H4 (cell line): Measurements from ENCODE around the gene NRARP. TPM values are rescaled to one million over a fixed set of nuclear protein-coding genes. Genes with fewer than 3 reads are reported as not detected.

Experiments
- DNase-seq: peaks from one replicate; pipeline ENCODE4 v3.0.0-alpha.2; 2015; ENCODE audit warnings: low spot score
- total RNA-seq: library from RNA; depleted of rRNA; stranded (reverse); fragments of >200 nt; shearing (Covaris generic); gene quantifications from 2 replicates; pipeline ENCODE4 v1.2.3, GENCODE V29; 2014

NRARP gene
- total RNA-seq, 1 experiment from 2014 or later: 0.37 TPM

DNA sequence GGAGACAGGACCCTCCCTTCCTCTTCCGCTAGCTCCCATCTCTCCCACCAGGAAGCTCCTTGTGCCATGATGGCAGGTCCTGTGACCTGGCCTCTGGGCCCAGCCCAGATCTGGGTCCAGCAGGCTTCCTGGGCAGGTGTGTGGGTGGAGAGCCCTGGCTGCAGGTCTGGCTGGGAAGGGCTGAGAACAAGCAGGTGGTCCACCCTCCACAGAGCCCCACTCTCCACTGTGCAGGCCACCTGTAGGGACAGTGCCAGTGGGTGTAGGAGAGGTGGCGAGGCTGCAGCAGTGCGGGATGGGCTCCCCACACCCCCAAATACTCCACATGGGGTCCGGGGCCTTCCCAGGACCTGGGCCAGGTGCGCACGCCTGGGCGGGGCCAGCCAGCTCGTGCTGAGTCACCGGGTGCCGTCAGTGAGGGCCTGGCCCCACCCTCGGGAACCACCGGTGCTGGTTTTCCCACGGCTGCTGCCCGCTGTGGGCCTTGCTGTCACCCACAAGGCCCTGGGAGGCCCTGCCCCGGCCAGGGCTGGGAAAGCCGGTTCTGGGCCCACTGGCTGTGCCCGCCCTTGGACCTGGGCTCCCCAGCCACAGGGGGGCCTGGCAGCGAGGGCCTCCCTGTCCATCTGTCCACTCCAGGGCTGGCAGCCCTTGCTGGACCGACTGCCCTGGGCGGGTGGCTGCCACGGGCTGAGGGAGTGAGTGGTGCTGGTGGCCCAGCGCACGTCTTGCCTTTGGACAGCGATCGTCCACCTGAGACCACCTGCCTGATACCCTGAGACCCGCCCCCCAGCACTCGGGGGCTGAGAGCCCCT, 9.3 kb upstream of the NRARP start:
- DNase-seq: peak; percentile 42

- DNase-seq: no peak
These were observed 8.3 kb upstream of the NRARP start for GRCh38 chr9:137310189-137311052.

DNA sequence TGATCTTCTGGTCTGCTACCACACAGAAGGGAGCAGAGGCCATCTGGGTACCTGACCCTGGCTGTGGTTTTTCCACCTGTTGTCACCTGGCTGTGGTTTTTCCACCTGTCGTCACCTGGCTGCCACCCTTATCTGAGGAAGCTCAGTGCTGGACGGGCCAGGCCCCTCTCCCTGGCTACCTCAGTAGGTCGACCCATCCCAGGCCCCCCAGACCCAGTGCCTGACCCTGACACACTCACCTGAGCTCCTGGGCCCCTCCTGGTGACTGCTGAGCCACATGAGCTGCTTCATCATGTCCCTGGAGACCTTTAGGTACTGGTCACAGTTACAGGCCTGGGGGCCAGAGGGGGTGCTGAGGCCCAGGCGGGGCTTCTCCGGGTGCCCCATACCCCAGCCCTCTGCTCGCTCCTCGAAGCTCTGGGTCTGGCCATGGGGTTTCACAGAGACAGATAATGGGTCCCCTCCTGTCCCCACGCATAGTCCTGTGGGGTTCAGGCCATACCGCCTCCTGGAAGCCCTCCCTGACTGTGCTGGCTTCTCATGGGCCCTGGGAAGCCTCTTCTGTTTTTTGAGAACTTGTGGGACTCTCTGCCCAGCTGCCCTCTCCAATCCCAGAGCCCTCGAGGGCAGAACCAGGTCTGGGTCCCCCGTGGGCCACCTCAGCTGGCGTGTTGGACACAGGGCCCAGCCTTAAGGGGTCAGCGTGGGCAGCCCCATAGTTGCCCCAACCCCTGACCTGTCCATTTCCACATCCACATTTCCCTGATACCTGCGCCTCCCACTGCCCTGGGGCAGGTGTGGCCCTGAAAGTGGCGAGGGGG, 7.5 kb upstream of the NRARP start:
- no peak for DNase-seq

- DNase-seq: no peak
These were observed 6.1 kb upstream of the NRARP start for GRCh38 chr9:137308057-137308619.

- DNase-seq: no peak
These were observed 5.4 kb upstream of the NRARP start for GRCh38 chr9:137307255-137308056.

DNA sequence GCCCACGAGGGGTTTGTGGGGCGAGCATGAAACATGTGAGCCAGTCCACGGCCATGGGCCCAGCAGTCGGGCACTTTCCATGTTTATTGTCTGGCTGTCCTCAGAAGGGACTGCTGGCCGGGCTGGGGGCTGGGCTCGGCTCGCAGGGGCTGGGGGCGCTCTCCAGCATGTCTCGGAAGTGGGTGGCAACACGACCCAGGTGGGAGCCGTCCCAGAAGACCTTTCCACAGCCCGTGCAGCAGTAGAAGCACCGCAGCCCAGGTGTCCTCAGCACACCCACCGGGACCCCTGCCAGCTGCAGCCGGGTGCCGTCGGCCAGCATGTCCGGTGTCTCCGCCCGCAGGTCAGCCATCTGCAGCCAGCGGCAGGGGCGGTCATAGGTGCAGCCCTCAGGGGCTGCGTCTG, 4.8 kb upstream of the NRARP start:
- no peak for DNase-seq

DNA sequence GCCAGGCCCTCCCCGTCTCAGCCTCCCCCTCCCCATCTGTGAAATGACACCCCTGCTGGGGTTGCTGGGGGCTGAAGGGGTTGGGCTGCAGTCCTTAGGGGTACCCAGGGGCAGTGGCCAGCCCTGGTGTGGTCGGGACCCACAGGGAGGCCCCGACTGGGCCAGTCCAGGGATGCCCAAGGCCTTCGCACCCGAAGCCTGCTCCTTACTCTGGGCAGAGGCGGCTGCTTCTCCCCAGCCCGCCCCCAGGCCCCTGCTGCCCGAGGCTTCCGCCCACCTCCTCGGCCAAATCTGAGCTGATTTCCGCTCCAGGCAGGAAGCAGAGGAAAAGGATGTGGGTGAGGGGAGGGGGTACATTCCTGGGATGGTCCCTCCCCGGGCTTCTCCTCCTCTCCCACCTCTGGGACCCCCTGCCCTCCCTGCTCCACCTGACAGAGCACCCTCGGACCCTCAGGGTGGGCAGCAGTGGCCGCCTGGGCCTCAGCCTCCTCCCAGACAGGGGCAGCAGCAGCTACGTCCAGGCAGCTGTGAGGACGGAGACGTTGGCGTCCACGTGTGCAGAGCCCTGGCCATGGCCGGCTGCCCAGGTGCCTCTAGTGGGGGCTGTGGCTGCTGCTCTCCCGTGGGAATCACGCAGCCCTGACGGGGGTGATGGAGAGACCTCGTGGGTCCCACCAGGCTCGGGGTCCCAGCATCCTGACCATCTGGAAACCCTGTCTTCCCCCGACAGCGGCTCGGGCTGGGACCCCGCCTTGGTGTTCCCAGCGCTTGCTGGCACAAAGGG, 4.2 kb upstream of the NRARP start:
- no peak for DNase-seq

DNA sequence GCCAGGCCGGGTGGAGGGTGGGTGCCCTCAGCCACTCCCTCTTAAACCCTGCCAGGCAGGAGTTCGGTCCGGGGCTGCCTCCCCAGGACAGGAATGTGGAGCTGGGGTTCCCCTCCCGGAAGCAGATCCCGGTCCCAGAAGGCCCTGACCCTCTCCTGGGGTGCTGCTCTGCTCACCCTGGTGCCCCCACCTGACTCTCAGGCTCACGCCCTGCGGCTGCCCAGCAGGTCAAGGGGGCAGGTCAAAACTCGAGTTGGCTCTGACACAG, 3.7 kb upstream of the NRARP start:
- no peak for DNase-seq

DNA sequence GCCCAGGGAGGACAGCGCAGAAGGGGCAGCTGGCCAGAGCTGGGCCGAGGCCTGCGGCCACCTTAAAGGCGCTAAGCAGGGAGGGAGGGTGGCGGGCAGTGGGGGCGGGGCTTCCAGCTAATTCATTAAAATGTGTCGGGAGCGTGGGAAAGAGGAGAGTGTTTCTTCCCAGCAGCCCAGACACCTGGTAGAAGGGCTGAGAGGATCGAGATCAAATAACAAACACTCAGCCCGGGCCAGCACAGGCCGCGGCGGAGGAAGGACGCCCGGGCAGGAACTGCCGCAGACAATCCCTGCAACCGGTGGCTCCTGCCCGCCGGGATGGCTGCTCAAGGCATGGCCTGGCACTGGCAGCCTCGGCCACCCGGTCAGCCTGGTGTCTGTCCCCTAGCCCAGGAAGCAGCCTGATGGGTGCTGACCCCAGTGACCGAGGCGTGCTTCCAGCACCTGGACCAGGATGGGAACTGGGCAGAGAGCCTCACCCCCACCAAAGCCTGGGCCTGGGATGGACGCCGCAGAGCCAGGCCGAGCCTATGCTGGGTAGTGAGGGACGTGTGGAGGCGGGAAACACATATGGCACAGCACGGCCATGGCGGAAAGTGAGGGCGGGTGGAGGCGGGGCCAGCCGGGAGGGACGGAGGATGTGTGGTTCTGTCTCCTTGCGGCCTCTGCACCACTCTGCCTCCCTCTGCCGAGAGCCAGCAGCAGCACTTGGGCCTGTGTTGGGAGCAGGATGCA, 3.2 kb upstream of the NRARP start:
- DNase-seq: no peak

GRCh38 chr9:137304383-137305059, 2.5 kb upstream of the NRARP start:
- no peak for DNase-seq

DNA sequence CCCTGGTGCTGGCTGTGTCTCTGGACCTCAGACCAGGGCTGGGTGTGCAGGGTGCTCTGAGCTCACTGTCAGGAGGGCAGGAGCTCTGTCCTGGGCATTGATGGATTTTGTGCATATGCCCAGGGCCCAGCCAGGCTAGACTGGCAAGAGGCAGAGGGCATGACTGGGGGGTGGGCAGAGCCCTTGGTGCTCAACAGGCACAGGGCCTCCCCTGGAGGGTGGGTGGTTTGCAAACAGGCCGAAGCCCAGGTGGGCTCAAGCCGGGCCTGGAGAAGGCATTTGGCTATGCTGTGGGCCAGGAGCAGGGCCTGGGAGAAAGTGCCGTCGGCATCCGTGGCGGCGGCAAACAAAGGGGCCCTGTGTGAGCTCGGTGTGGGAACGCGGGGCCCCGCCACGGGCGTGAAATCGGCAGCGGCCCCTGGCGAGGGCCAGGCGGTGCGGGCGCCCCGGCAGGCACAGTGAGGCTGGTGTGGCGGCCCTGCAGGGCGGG, 1.9 kb upstream of the NRARP start:
- DNase-seq: no peak

DNA sequence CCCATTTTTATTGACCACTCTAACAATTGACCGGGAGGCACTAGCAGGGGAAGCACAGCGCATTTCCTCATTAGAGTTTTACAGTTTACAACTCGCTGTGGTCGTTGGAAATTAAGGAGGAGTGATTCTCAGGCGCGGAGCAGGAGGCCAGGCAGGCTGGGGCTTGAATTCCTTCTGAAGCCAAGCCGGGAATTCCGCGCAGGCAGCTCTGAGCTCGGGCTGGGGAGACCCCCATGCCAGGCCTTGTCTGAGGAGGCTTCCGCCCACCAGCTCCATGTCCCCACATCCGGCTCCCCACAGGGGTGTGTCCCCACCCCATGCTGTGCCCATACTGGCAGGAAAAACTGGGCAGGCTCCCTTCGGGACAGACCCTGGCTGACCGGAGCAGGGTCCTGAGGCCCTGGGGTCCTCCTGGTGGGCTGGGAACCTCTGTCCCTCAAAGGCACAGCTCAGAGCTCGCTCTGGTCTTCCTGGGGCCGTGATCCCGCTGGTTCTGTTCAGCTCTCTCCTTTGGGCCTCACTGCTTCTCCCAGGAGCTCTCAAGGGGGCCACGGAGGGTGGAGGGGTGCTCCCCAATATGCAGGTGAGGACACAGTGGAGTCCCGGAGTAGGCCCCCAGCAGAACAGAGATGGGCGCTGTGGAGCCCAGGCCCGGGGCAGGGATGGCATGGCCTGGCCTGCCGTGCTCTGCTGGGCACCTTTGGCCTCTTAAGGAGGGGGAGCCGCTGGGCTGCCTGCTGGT, 1.3 kb upstream of the NRARP start:
- no peak for DNase-seq

- DNase-seq: no peak
These were observed 529 bp upstream of the NRARP start for GRCh38 chr9:137302449-137303150.

- DNase-seq: no peak
These were observed 757 bp downstream of the NRARP start for GRCh38 chr9:137301081-137301947.

DNA sequence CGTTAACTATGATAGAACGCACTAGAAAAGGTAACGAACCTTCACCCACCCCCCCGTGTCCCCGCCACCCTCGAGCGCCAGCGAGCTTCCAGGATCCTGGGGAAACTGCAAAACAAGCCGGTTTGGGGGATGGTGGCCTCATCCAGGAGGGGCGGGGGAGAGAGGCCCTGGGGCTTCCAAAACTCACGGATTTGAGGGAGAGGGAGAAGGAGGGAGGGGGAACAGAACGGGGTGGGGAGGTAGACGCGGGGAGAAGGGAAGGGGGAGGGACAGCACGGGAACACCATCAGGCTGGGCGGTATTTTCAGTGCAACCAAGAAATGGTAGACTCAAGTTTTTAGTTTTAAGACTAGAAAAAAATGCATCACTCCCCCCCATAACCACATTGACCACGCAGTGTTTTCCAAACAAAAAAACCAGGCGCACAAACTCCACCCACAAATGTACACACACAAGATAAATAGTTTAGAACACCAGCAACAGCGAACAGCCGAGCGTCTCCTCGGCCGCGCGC, 1.4 kb downstream of the NRARP start:
- peak; percentile 41 for DNase-seq

DNA sequence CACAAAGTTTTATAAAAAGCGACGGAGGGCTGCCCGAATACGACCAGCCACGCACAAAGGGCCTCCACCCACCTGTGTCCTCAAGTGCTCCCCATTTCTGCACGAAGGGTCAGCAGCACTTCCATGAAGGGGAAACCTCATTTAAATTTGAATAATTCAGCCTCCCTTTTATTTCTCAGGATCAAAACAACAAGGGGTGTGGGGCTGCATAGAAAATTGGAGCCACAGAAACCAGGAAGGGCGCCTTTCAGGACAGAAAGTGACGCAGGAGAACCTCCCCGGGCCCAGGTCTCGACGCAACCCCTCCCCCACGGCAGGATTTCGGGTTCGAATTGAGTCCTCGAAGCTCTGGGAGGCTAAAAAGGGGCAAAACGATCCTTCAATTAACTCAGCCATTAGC, 2.1 kb downstream of the NRARP start:
- DNase-seq: no peak
